CD4-positive, alpha-beta T cell (primary cell): Measurements from ENCODE around the gene ATG10. TPM values are rescaled to one million over a fixed set of nuclear protein-coding genes. Genes with fewer than 3 reads are reported as not detected.

Experiments
- ATAC-seq: fragments of 200-7000 bp; cut with Tn5 transposase; one replicate; pipeline ENCODE4 v1.10.0; 2022; ENCODE audit warnings: mild to moderate bottlenecking; ENCODE audit not compliant: poor library complexity
- CTCF ChIA-PET: fragments of 350-600 bp; sonication (Branson Sonifier 250); formaldehyde crosslinking; loops from one replicate; lab custom pipeline; 2021; ENCODE audit warnings: antibody characterized with exemption, inconsistent platforms; lab: Charles Lee
- POLR2A ChIA-PET: fragments of 350-600 bp; sonication (Branson Sonifier 250); formaldehyde crosslinking; loops from one replicate; lab custom pipeline; 2021; ENCODE audit warnings: antibody characterized with exemption, inconsistent platforms; lab: Charles Lee
- DNase-seq, 14 experiments: peaks; one replicate each; pipeline ENCODE4 v3.0.0-alpha.2; 2013 to 2020; ENCODE audit warnings: mixed read lengths in 2 of 14
- H3K27ac ChIP-seq, 2 donors: one replicate each; pipeline versions ENCODE4 v1.5.1 to v1.7.0; 2013; ENCODE audit warnings: low read length in 2 of 2, low read depth in 1 of 2, mild to moderate bottlenecking in 1 of 2
- H3K27me3 ChIP-seq, 2 experiments: 1 replicate in 1 of 2; 2 replicates in 1 of 2; pipeline versions ENCODE4 v1.6.1 to v1.7.0; 2013; ENCODE audit warnings: low read length in 2 of 2, control low read depth in 1 of 2, mild to moderate bottlenecking in 1 of 2, moderate library complexity in 1 of 2; ENCODE audit not compliant: insufficient read depth in 2 of 2, control insufficient read depth in 1 of 2
- H3K36me3 ChIP-seq: one replicate; pipeline ENCODE4 v1.6.1; 2013; ENCODE audit warnings: low read length, control low read depth; ENCODE audit not compliant: insufficient read depth
- H3K4me1 ChIP-seq: one replicate; pipeline ENCODE4 v1.6.1; 2013; ENCODE audit warnings: low read length, control low read depth; ENCODE audit not compliant: insufficient read depth
- H3K4me3 ChIP-seq: one replicate; pipeline ENCODE4 v1.5.1; 2013; ENCODE audit warnings: mild to moderate bottlenecking, low read length, moderate library complexity
- H3K9me3 ChIP-seq, 2 experiments: 1 replicate in 1 of 2; 2 replicates in 1 of 2; pipeline versions ENCODE4 v1.6.1 to v1.7.0; 2013; ENCODE audit warnings: low read length in 2 of 2, mild to moderate bottlenecking in 2 of 2, control low read depth in 1 of 2, moderate library complexity in 1 of 2; ENCODE audit not compliant: control insufficient read depth in 1 of 2, insufficient read depth in 1 of 2
- H3K27ac Mint-ChIP-seq: one replicate; pipeline ENCODE4 v1.8.0; 2020; ENCODE audit warnings: mixed read lengths
- H3K27me3 Mint-ChIP-seq: one replicate; pipeline ENCODE4 v1.8.0; 2021; ENCODE audit warnings: mixed read lengths
- H3K36me3 Mint-ChIP-seq: one replicate; pipeline ENCODE4 v1.8.0; 2021; ENCODE audit warnings: low read depth, mixed read lengths
- H3K4me1 Mint-ChIP-seq: one replicate; pipeline ENCODE4 v1.8.0; 2021; ENCODE audit warnings: low read depth, mixed read lengths
- H3K4me3 Mint-ChIP-seq: one replicate; pipeline ENCODE4 v1.8.0; 2020; ENCODE audit warnings: mild to moderate bottlenecking, mixed read lengths
- H3K9me3 Mint-ChIP-seq: one replicate; pipeline ENCODE4 v1.8.0; 2020; ENCODE audit warnings: mixed read lengths
- intact Hi-C, 2 experiments: fragments of 100-400 bp; cut with DNase I in 1 of 2; cut with micrococcal nuclease in 1 of 2; formaldehyde crosslinking; loops; one replicate each; pipeline versions ENCODE4 v1.15.1 to v1.9.0; 2023 to 2025; cut with DNase I, micrococcal nuclease
- total RNA-seq, 174 experiments: library from RNA in 2 of 174; stranded (reverse) in 2 of 174; gene quantifications; one replicate each; pipeline ENCODE4 v1.2.3 and lab custom pipeline; 2021 to 2026
- TF ChIP-seq, protein P1 (sequence below): fragments of 200-600 bp; IDR thresholded peaks from one replicate; pipeline ENCODE4 v1.8.0; 2022; ENCODE audit warnings: antibody characterized with exemption, mild to moderate bottlenecking

ATG10 gene
- total RNA-seq, 2 experiments from 2014 or later = 4.7 to 5.3 TPM

DNA sequence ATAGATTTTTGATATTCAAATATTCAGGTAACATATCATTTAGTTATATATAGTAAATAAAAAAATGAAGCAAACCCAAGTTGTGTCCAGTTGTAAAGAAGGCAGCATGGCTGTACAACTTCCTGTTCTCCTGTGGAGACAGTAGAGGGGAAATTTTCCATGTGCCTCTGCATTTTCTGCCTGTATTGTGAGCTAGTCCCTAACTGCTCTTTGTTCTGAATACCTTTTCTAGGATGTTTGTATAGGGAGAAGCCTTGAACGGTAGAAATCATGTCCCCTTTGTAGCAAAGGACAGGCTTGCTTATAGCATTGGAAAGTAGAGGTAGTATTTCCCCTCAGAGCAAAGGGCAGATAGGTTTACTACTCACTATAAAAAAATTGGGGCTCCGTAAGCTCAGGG, 319.6 kb downstream of the ATG10 start:
- H3K9me3 Mint-ChIP-seq = no peaks in the 10 kb centered on the region
- H3K27ac ChIP-seq = no peak overlapping the region
- TF ChIP-seq, protein P1, sequence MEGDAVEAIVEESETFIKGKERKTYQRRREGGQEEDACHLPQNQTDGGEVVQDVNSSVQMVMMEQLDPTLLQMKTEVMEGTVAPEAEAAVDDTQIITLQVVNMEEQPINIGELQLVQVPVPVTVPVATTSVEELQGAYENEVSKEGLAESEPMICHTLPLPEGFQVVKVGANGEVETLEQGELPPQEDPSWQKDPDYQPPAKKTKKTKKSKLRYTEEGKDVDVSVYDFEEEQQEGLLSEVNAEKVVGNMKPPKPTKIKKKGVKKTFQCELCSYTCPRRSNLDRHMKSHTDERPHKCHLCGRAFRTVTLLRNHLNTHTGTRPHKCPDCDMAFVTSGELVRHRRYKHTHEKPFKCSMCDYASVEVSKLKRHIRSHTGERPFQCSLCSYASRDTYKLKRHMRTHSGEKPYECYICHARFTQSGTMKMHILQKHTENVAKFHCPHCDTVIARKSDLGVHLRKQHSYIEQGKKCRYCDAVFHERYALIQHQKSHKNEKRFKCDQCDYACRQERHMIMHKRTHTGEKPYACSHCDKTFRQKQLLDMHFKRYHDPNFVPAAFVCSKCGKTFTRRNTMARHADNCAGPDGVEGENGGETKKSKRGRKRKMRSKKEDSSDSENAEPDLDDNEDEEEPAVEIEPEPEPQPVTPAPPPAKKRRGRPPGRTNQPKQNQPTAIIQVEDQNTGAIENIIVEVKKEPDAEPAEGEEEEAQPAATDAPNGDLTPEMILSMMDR = no peak
- ATAC-seq (no peak), DNase-seq (no peak)
- no peak overlapping the region for H3K27ac Mint-ChIP-seq
- H3K27me3 Mint-ChIP-seq = no peaks in the 10 kb centered on the region
- no peaks in the 10 kb centered on the region for H3K36me3 ChIP-seq
- H3K4me1 ChIP-seq = no peaks in the 10 kb centered on the region
- CTCF ChIA-PET = interaction anchor here (1.7 kb wide), 1 partner anchor 21 kb away, joined by 4 read pairs; no protein-coding TSS in a partner anchor
- POLR2A ChIA-PET = no interaction called here
- H3K27me3 ChIP-seq = no peaks in the 10 kb centered on the region
- H3K4me1 Mint-ChIP-seq = no peaks in the 10 kb centered on the region
- H3K4me3 Mint-ChIP-seq = no peak overlapping the region
- H3K9me3 ChIP-seq = no peaks in the 10 kb centered on the region
- intact Hi-C loops = no loop called here
- no peak overlapping the region for H3K4me3 ChIP-seq
- H3K36me3 Mint-ChIP-seq = no peaks in the 10 kb centered on the region

DNA sequence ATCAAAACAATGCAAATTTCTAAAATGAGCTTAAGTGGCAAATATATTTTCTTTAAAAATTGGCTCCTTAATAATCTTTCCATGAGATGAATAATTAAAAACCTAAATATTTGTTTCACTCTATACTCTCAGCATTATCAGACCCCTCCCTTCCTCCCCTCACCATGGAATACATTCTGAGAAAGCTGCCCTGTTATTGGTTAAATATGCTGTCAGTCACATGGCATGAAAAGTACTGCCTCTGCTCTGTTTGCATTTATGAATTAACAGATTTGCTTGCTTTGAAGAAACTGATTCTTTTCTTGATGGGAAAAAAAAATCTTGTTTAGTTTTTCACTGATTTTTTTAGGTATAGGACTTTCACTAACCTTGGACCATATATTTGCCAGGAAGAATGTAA, 323.3 kb downstream of the ATG10 start:
- Histone ChIP-seq H3K27ac (no peak overlapping the region), H3K4me3 (no peak overlapping the region), H3K27me3 (no peaks in the 10 kb centered on the region), H3K4me1 (no peaks in the 10 kb centered on the region), H3K36me3 (no peaks in the 10 kb centered on the region), H3K9me3 (no peaks in the 10 kb centered on the region)
- TF ChIP-seq, protein P1 = no peak
- intact Hi-C loops = no loop called here
- Mint-ChIP-seq H3K27me3 (no peaks in the 10 kb centered on the region), H3K9me3 (no peaks in the 10 kb centered on the region), H3K4me3 (no peak overlapping the region), H3K27ac (no peak overlapping the region), H3K36me3 (no peaks in the 10 kb centered on the region), H3K4me1 (no peaks in the 10 kb centered on the region)
- ATAC-seq (no peak), DNase-seq (no peak)
- POLR2A ChIA-PET = no interaction called here
- CTCF ChIA-PET = no interaction called here

DNA sequence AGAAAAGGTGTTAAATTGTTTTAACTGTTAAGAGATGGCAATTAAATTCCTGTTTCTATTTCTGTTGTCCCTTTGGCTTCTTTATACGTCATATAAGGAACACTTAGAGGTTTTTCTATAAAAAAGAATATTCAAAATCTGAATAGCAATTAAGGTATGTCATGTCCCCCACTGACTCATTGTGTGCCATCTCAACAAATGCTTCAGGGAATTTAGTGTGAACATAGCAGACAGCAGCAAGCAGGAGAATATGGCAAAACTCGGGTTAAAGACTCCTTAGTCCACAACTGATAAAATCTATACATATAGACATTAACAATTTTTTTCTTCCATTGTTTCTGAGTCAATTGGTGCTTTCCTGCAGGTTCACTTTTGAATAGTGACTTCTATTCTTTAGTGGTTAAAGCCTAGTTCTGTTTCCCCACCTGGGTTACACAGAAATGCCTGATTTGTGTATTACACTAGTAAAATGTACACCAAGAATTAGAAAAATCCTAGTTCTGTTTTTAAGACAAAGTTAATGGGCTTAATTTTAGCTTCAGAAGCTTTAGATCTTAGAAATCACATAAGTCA, 324.2 kb downstream of the ATG10 start:
- Histone ChIP-seq H3K4me1 (no peaks in the 10 kb centered on the region), H3K36me3 (no peaks in the 10 kb centered on the region), H3K27ac (no peak overlapping the region), H3K4me3 (no peak overlapping the region), H3K9me3 (no peaks in the 10 kb centered on the region), H3K27me3 (no peaks in the 10 kb centered on the region)
- no peak for DNase-seq
- CTCF ChIA-PET = no interaction called here
- POLR2A ChIA-PET = interaction anchor here (0.6 kb wide), 1 partner anchor 19 kb away, joined by 3 read pairs; no protein-coding TSS in a partner anchor
- Mint-ChIP-seq H3K4me3 (no peak overlapping the region), H3K4me1 (no peaks in the 10 kb centered on the region), H3K27me3 (no peaks in the 10 kb centered on the region), H3K27ac (no peak overlapping the region), H3K9me3 (no peaks in the 10 kb centered on the region), H3K36me3 (no peaks in the 10 kb centered on the region)
- ATAC-seq = no peak
- TF ChIP-seq, protein P1 = no peak
- intact Hi-C loops = no loop called here
